B cell (primary cell): ENCODE data around the gene RPL22. TPM values are rescaled to one million over a fixed set of nuclear protein-coding genes. Genes with fewer than 3 reads are reported as not detected.

Experiments
- ATAC-seq: fragments of 200-7000 bp; cut with Tn5 transposase; one replicate; pipeline ENCODE4 v1.10.0; 2021; ENCODE audit warnings: low read depth, mild to moderate bottlenecking, moderate number of reproducible peaks, moderate library complexity
- CTCF ChIA-PET: fragments of 350-600 bp; sonication (Branson Sonifier 250); formaldehyde crosslinking; loops from one replicate; lab custom pipeline; 2021; ENCODE audit warnings: antibody characterized with exemption, inconsistent platforms; lab: Charles Lee
- POLR2A ChIA-PET: fragments of 350-600 bp; sonication (Branson Sonifier 250); formaldehyde crosslinking; loops from one replicate; lab custom pipeline; 2021; ENCODE audit warnings: antibody characterized with exemption; lab: Charles Lee
- DNase-seq: peaks from one replicate; pipeline ENCODE4 v3.0.0; 2013
- H2AFZ ChIP-seq: 2 replicates; pipeline ENCODE4 v1.6.1; 2012; ENCODE audit warnings: mild to moderate bottlenecking, low read depth, low read length; ENCODE audit not compliant: insufficient read depth, poor library complexity, severe bottlenecking
- H3K27ac ChIP-seq, 2 donors: 1 replicate in 1 of 2; 2 replicates in 1 of 2; pipeline ENCODE4 v1.5.1; 2012 to 2013; ENCODE audit warnings: low read length in 2 of 2, mild to moderate bottlenecking in 2 of 2, moderate library complexity in 1 of 2
- H3K27me3 ChIP-seq, 4 experiments: fragments of 200-600 bp in 1 of 4; sonication (generic) in 1 of 4; replicated peaks in 1 of 4; 1 replicate in 2 of 4; 2 replicates in 2 of 4; pipeline versions ENCODE4 v1.6.1 to v1.7.0; 2013 to 2016; ENCODE audit warnings: low read length in 3 of 4, mild to moderate bottlenecking in 2 of 4, mixed read lengths in 1 of 4, moderate library complexity in 1 of 4; ENCODE audit not compliant: insufficient read depth in 4 of 4, control insufficient read depth in 3 of 4; ENCODE audit errors: control extremely low read depth in 1 of 4
- H3K36me3 ChIP-seq, 2 experiments: replicated peaks in 1 of 2; 1 replicate in 1 of 2; 2 replicates in 1 of 2; pipeline versions ENCODE4 v1.6.1 to v1.7.1; 2013; ENCODE audit warnings: low read length in 1 of 2; ENCODE audit not compliant: insufficient read depth in 2 of 2, control insufficient read depth in 1 of 2; ENCODE audit errors: control extremely low read depth in 1 of 2, extremely low read depth in 1 of 2
- H3K4me1 ChIP-seq, 2 donors: fragments of 200-600 bp in 1 of 2; sonication (generic) in 1 of 2; 1 replicate in 1 of 2; 2 replicates in 1 of 2; pipeline versions ENCODE4 v1.5.1 to v1.6.1; 2013 to 2017; ENCODE audit warnings: low read length in 2 of 2; ENCODE audit not compliant: control insufficient read depth in 2 of 2, insufficient read depth in 2 of 2
- H3K4me2 ChIP-seq: replicated peaks from 2 replicates; pipeline ENCODE3; 2012; ENCODE audit warnings: mild to moderate bottlenecking, low read depth, low read length; ENCODE audit not compliant: poor library complexity, severe bottlenecking
- H3K4me3 ChIP-seq, 5 experiments: fragments of 200-600 bp in 1 of 5; sonication (generic) in 1 of 5; 1 replicate in 3 of 5; 2 replicates in 2 of 5; pipeline versions ENCODE4 v1.5.1 to v1.7.0; 2011 to 2016; ENCODE audit warnings: low read length in 4 of 5, mild to moderate bottlenecking in 4 of 5, low read depth in 2 of 5, control low read depth in 1 of 5, moderate library complexity in 1 of 5; ENCODE audit not compliant: insufficient read depth in 1 of 5; ENCODE audit errors: control extremely low read depth in 1 of 5, extremely low read depth in 1 of 5
- H3K79me2 ChIP-seq: fragments of 200-600 bp; sonication (generic); one replicate; pipeline ENCODE4 v1.6.0; 2016; ENCODE audit warnings: low read length; ENCODE audit not compliant: control insufficient read depth, insufficient read depth
- H3K9ac ChIP-seq: fragments of 200-600 bp; sonication (generic); 2 replicates; pipeline ENCODE4 v1.6.1; 2017; ENCODE audit warnings: mild to moderate bottlenecking, low read length, moderate library complexity
- H3K9me3 ChIP-seq, 3 donors: one replicate each; pipeline versions ENCODE4 v1.6.1 to v1.7.1; 2013; ENCODE audit warnings: low read length in 2 of 3; ENCODE audit not compliant: control insufficient read depth in 2 of 3, insufficient read depth in 1 of 3; ENCODE audit errors: control extremely low read depth in 1 of 3
- H4K20me1 ChIP-seq: 2 replicates; pipeline ENCODE4 v1.6.0; 2012; ENCODE audit warnings: mild to moderate bottlenecking, low read length; ENCODE audit not compliant: insufficient read depth, control insufficient read depth, poor library complexity, severe bottlenecking
- H3K27ac Mint-ChIP-seq: one replicate; pipeline ENCODE4 v1.8.0; 2021; ENCODE audit warnings: mixed read lengths
- H3K27me3 Mint-ChIP-seq: one replicate; pipeline ENCODE4 v1.8.0; 2021; ENCODE audit warnings: mixed read lengths
- H3K4me1 Mint-ChIP-seq: one replicate; pipeline ENCODE4 v1.8.0; 2021; ENCODE audit warnings: mixed read lengths
- H3K4me3 Mint-ChIP-seq: one replicate; pipeline ENCODE4 v1.8.0; 2021; ENCODE audit warnings: mixed read lengths
- H3K9me3 Mint-ChIP-seq: one replicate; pipeline ENCODE4 v1.8.0; 2022; ENCODE audit warnings: mixed read lengths; ENCODE audit not compliant: insufficient read depth
- CTCF ChIP-seq: fragments of 200-600 bp; IDR thresholded peaks from one replicate; pipeline ENCODE4 v1.8.0; 2022; ENCODE audit warnings: antibody characterized with exemption, mild to moderate bottlenecking
- EZH2 ChIP-seq: IDR thresholded peaks from 2 replicates; pipeline ENCODE4 v1.6.1; 2012; ENCODE audit warnings: borderline replicate concordance, low read depth, mild to moderate bottlenecking, moderate library complexity, low read length; ENCODE audit not compliant: insufficient read depth, poor library complexity, severe bottlenecking
- WGBS: methylation state at CpG from one replicate; pipeline ENCODE4 v1.1.5; 2013; ENCODE audit warnings: missing lambda C conversion rate; ENCODE audit not compliant: insufficient coverage; 5-methylcytosine and 5-hydroxymethylcytosine counted together
- intact Hi-C: fragments of 100-400 bp; cut with micrococcal nuclease; formaldehyde crosslinking; loops from one replicate; pipeline ENCODE4 v1.10.0; 2022
- polyA plus RNA-seq: library from polyadenylated mRNA; depleted of rRNA; stranded (reverse); fragments of >200 nt; gene quantifications from 2 replicates; pipeline ENCODE4 v1.2.3, GENCODE V29; 2012
- total RNA-seq, 2 donors: library from RNA; stranded (reverse); fragments of 120-200 nt in 1 of 2; gene quantifications; 1 replicate in 1 of 2; 2 replicates in 1 of 2; pipeline versions ENCODE4 v1.2.3 to v1.2.4, GENCODE V29; 2013 to 2022

Gene RPL22
- total and polyA plus RNA-seq, 2 donors (not counting 1 experiment from before 2014, with no cell fraction given): 70.9 to 471 TPM

- intact Hi-C loops: no loop called here
- no peak for TF ChIP-seq EZH2
- TF ChIP-seq CTCF: no peak
- Mint-ChIP-seq H3K9me3 (no peaks in the 10 kb centered on the region), H3K4me3 (no peak overlapping the region), H3K27ac (no peak overlapping the region), H3K4me1 (peaks cover 7% of the 10 kb centered on the region), H3K27me3 (peaks cover 17% of the 10 kb centered on the region)
- Histone ChIP-seq H3K9me3 (peaks cover 0 to 7% (median 0%) of the 10 kb centered on the region in 3 donors), H4K20me1 (no peaks in the 10 kb centered on the region), H3K27ac (no peak overlapping the region), H3K79me2 (no peaks in the 10 kb centered on the region), H3K4me3 (no peak overlapping the region), H3K27me3 (peaks cover 0 to 24% (median 2%) of the 10 kb centered on the region in 4 experiments), H2AFZ (no peak overlapping the region), H3K9ac (no peak overlapping the region), H3K4me1 (peaks cover 11 to 12% of the 10 kb centered on the region in 2 donors), H3K36me3 (no peaks in the 10 kb centered on the region), H3K4me2 (no peak overlapping the region)
- ATAC-seq (no peak), DNase-seq (no peak)
- POLR2A ChIA-PET: no interaction called here
- WGBS: 96% methylated on average over 11 of the region's 16 CpGs
- CTCF ChIA-PET: no interaction called here
These were observed 54.6 kb downstream of the RPL22 start for GRCh38 chr1:6144647-6145395.

DNA sequence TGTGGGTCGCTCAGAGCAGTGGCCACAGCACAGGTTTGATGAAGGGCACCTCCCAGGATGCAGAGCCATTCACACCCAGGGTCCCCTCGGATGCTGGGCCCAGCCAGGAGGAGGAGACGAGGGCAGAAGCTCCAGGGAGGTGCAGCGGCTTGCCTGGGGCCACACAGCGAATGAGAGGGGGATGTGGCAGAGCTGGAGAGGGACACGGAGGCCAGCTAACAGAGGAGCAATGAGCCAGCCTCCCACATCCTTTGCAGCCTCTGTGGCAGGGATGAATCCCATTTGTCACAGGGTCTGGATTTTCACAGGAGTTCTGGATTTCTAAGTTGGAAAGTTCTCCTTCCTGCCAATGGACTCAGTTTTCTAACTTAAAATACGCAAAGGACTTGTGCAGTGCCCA, 55.2 kb downstream of the RPL22 start:
- Histone ChIP-seq H3K4me3 (no peak overlapping the region), H3K4me2 (no peak overlapping the region), H3K27me3 (peaks cover 0 to 22% (median 1%) of the 10 kb centered on the region in 4 experiments), H3K9ac (no peak overlapping the region), H3K27ac (no peak overlapping the region), H3K36me3 (no peaks in the 10 kb centered on the region), H3K4me1 (peaks cover 11% of the 10 kb centered on the region in 2 donors), H2AFZ (no peak overlapping the region), H3K79me2 (no peaks in the 10 kb centered on the region), H3K9me3 (peaks cover 0 to 7% (median 0%) of the 10 kb centered on the region in 3 donors), H4K20me1 (no peaks in the 10 kb centered on the region)
- TF ChIP-seq EZH2 (no peak), CTCF (no peak)
- DNase-seq: no peak
- no peak for ATAC-seq
- H3K4me1 Mint-ChIP-seq: peaks cover 7% of the 10 kb centered on the region
- peaks cover 17% of the 10 kb centered on the region for H3K27me3 Mint-ChIP-seq
- no peak overlapping the region for H3K4me3 Mint-ChIP-seq
- intact Hi-C loops: no loop called here
- H3K9me3 Mint-ChIP-seq: no peaks in the 10 kb centered on the region
- CTCF ChIA-PET: no interaction called here
- H3K27ac Mint-ChIP-seq: no peak overlapping the region
- WGBS: 83% methylated on average over 3 of the region's 7 CpGs
- POLR2A ChIA-PET: no interaction called here
